HG03520 (cell line): Measurements from ENCODE around the gene CIB4.
"Not testable (repeated sequence)": the region's sequence is repeated elsewhere in the genome, so short reads cannot be mapped to it uniquely, and the experiment has no call there.

ENCODE experiments used
- ATAC-seq: cut with Tn5 transposase; IDR thresholded peaks from one replicate; pipeline ENCODE4 v1.9.1; 2021; ENCODE audit warnings: mild to moderate bottlenecking, moderate library complexity; ENCODE audit not compliant: unreplicated experiment

The CIB4 gene

DNA sequence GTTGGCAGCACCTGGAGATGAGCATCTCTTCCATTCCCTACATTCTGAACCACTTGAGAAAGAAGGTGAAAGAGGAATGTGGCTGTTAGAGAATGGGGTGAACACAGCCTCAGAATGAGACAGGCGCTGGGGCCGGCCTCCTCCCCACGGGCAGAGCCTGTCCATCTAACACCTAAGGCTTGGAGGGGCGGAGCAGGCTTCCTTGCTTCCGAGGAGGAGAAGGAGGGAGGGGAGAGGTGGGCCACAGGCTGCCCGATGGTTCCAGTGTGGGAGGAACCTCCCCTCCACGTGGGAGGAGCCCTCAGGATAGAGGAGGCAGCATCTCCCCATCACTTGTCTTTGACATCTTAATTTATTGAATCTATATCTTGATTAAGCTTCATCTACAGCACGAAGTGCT, 68.6 kb downstream of the CIB4 start:
- ATAC-seq: no peak

DNA sequence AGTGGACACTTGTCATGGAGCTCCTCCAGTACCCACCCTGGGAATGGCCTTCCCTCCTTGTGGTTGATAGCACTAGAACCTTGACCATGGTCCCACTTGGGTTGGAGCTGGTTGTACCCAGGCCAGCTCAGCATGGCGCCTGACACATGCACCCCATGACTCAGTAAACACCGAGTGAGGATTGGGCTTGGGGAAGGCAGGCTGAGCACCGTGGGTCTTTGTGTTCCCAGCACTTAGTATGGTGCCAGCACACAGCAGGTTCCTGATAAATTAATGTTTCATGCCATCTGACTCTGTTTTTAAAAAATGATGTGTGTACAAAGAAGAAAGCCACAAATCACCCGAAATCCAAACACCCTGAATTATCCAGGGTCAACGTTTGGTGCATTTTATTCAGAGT, 69.8 kb downstream of the CIB4 start:
- no peak for ATAC-seq

DNA sequence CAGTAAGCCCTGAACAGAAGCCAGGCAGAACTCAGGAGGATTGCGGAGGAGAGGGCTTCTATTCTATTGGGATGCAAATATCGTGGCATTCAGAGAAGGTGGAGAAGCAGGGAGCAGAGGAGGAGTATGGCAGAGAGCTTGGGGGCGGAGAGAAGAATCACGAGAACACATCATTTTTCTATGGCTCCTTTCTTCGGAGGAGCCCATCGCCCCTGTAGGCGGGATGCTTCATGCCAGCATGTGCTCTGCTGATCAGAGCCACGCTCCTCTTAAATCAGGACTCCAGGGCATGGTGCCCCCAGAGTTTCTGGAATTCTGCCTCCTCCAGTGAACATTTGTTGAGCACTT, 71.1 kb downstream of the CIB4 start:
- no peak for ATAC-seq

DNA sequence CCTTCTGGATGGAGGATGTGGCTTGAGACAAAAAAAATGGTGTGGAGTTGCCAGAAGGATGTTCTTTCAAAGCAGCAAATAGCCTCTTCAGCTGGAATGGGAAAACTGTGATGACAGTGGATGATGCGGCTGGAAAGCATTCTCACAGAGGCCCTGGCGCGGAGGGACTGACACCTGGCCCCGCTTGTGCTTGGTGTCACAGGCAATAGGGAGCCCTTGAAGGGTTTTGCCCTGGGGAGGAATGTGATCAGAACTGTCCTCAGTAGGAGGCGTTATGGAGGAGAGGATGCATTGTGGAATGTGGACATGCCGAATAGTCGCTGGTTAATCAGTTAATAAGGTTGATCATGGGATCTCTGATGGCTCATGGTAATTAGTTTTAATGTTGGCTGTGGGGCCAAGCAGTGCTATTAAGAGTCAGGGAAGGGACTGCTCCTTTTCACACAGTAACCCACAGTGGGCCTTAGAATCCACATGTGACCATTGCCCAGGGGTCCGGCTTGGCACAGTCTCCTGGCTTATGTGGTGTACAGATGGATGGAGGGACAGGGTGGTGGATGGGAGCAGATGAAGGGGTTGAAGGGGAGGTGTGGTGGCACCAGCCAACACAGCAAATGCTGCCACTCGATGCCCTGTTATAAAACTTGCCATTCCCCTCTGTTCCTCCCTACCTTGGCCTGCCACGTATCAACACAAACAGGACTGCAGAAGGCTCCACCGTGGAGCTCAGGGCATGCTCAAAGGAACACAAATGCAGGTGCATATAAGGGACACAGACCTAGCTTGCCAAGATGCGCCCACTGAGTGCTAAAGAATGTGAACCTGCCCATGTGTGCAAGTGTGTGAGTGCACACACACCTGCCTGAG, 71.7 kb downstream of the CIB4 start:
- no peak for ATAC-seq

DNA sequence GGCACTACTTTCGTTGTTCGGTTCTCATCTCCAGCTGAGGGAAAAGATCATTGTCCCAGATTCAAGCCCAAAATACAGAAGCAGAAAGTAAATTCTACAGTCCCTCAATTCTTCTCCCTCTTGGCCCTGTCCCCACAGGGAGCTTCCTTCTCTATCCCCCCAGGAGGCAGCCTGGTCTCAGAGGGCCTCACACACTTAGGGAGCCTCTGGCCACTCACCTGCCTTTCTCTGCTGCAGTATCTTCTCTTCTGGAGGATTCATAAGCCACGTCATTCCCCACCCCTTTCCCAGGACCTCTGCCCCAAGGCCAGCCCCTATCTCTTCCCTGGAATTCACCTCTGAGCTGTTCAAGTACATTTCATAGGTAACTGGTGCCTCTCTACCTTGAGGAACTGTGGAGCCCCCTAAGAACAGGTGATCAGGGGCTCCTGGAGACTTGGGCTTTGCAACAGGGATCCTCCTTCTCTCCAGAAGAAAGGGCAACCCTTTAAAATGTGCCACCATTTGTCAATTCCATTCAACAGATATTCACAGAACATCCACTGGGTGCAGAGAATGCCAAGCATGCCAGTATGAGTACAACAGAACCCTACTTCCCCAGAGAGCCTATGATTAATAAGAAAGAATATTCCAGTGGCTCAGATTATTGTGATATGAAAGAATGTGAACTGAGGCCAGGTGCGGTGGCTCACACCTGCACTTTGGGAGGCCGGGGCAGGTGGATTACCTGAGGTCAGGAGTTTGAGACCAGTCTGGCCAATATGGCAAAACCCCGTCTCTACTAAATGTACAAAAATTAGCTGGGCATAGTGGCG, 72.9 kb downstream of the CIB4 start:
- no peak for ATAC-seq

DNA sequence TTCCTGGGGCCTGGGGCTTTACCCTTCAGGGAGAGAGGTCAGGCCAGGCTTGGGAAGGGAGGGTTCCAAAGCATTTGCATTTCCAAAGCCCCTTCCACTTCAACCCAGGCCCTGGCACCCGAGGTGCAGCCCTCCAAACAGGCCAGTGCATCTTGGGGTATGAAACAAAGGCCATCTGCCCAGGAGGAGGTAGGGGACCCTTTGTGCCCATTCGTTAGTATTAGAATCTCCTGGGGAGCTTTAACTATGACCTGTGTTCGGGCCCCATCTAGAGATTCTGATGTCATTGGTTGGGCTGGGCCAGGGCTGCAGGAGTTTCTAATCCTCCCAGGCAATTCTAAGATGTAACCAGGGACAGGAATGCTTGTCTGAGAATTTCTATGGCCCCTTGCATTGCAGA, 73.6 kb downstream of the CIB4 start:
- ATAC-seq: no peak

DNA sequence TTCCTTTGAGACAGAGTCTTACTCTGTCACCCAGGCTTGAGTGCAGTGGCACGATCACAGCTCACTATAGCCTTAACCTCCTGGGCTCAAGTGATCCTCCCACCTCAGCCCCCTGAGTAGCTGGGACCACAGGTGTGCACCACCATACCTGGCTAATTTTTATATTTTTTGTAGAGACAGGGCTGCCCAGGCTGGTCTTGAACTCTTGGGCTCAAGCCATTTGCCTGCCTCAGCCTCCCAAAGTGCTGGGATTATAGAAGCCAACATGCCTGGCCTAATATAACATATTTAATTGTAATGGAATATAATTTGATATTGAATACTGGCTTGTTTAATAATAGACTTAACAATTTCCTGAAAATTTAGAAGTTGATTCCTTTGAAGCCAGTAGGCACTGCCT, 74.4 kb downstream of the CIB4 start:
- ATAC-seq: not testable (repeated sequence)

DNA sequence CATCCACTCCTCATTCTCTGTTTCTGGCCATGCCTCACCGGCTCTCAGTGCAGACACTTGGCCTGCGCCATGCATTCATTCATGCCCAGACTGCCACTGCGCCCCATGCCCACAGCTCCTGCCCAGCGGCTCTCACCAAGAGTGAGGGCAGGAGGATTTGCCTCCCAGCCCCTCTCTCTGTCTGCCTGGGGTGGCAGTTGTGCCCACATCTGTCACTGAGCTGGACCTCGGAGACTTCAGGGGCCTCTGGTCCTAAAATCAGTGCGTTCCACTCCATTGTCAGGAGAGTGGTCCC, 75.1 kb downstream of the CIB4 start:
- no peak for ATAC-seq

DNA sequence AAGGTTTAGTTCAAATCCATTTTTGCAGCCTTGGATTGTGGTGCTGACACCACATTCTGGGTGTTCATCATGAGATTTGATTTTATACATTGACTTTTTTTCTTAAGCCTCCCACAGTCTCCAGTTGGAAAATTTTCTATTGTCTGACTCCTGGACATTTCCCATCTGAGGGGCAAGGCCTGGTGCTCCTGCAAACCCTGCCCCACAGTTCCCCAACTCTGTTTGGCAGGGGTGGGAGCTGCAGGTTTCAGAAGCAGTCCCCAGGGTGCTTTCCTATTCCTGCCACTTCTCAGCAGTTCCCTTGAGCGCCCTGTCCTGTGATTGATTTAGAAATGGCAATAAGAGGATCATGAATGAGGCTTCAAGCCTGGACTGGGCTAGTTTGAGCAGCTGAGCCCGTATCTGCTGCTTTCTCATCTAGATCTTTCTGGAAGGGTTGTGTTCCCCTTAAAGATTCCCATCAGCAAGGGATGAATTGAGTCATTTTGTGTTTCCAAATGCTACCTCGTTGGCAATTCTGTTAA, 77.0 kb downstream of the CIB4 start:
- no peak for ATAC-seq

DNA sequence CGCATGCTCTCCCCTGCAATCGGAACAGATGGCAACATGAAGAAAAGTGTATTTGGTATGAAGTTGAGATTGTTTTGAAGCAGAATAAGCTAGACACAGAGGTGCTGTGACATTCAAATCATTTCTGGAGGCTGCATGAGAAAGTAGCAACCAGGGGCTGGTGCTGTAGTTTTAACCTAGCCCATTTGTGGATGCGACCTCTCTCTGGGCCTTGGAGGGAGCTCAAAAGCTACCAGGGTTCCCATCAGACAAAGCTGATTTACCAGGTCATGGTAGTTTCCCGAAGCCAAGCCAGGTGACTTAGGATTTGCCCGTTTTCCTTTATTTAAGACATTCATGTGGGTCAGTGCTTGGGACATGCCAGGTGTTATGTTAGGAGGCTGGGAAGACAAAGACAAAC, 77.5 kb downstream of the CIB4 start:
- no peak for ATAC-seq

DNA sequence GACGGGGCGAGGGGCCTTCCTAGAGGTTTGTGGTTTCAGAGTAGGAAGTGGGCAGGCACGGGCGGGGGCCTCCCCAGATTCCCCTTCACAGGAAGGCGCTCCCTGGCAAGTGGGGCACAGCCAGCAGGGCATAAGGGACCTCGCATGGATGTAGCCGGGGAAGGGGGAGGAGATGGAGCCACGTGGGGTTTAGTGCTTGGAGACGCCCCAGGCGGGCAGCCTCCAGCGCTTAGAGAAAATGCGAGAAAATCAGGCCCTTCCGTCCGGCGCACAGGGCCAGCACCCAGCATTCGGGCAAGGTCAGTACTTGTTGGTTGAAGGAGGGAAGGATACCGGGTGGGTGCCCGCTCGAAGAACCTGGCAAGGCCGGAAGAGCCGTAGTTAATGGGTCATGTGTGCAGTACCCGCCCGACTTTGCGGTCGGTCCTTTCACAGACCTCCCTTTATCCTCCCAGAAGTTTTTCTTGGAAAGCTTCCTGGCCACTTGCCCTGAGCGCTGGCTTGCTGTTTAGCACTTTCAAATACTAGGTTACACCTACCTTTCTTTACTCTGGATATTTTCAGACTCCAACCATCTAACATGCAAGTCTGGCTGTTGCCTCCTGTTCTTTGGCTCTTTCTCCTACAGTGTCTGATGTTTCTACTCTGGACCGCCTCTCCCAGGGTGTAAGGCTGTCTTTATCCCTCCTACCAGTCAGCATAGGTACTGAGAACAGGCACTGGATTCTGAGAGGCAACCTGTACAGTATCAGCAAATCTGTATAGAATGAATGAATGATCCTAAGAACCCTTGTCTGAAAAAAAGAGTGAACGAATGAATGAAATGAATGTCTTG, 78.1 kb downstream of the CIB4 start:
- ATAC-seq: no peak

DNA sequence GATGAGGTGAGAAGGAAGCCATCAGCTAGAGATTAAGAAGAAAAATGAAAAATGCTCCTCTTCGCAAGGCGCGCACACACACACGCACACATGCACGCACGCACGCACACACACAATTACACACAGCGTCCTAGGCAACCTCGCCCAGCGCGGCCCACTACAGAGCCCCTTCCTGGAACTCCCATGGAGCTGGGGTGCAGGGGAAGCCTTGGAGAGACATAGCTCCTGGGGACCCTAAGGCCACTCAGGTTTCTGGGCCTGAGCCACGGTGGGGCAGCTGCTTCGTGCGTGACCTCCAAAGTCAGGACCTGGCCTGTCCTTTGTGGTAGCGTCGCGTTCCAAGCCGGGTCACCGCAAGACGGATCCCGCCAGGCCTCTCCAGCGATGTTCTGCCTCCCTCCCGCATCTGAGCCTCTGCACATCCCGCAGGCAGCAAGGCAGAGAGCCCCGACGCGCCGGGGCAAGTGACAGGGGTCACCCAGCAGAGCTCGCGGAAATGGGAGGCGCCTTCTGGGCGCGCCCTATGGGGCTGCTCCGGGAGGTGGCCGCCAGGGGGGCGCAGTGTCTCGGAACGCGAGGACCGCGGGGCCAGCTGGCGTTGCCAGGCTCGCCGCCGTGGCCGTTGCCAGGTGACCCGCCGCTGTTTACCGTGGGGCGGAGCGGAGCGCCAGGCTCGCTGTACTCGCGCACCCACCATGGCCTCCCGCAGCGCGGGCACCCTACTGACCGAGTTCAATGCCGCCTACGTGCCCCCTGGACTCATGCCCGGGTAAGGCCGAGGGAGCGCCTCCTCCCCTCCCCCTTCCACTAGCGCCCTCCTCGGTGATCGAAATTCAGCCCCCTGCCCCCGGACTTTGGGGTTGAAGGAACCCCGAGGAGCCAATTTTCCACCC, 79.0 kb downstream of the CIB4 start:
- no peak for ATAC-seq

DNA sequence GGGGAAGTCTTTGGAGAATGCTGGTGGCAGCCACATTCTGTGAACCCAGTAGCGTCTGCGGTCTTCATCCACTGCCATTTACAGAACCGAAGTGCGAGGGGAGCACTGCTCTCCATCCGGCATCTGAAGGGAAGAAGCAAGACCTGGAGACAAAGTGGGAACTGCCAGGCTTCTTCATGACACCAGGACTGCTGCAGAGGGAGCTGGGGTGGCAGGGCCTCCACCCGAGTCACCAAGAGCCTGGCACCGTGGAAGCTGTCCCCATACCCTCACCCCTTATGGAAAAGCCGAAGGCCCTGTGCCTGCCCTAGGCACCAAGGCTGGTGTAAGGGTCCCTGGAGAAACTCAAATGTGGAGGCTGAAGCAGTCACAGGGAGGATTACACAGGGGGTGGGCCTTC, 79.8 kb downstream of the CIB4 start:
- ATAC-seq: no peak

DNA sequence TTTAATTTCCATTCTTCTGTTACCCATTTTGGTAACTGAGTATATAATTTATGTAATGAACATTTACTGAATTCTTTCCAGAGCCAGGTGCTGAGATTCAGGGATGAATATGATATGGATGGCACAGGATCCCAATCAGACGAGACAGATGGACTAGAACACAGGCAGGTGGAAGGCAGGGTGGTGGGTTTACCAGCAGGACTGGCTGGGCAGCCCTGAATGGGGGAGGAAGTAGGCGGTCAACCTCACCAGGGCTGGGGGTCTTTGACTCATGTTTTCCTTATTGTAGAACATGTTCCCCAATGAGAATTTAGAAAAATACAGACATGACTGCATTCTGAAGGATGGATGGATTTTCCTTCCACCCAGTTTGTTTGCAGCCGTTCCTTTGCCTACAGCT, 80.3 kb downstream of the CIB4 start:
- ATAC-seq: no peak

DNA sequence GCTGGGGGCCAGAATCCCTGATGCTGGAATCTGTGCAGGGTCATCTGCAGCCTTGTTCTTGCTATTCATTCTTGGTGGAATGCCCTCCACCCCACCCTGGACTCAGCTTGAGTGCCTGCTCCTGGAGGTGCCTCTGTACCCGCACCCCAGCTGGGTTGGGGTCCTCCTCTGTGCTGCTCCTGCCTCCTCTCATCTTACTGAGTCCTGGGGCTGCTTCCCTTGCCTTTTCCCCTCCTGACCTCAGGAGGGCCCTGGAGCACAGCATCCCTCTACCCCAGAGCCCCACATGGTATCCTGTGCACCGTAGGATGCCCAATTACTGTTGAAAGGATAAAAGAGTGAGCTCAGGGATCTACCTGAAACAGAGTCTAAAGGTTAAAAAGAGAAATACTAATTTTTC, 81.6 kb downstream of the CIB4 start:
- ATAC-seq: no peak

DNA sequence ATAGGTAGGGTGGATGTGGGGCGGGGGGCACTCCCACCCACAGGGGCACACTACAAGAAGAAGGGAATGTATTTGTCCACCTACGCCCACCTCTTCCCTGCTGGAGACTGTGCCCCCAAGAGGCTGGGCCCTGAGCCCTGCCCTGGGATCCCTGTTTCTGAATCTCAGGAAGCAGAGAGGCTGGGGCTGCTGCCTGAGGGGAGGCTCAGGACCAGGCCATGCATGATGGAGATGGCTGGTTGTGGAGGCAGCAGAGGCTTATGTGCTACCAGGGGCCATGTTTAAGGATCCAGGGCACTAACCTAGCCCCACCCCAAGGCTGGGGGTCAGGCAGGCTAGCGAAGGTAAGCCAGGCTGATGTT, 82.1 kb downstream of the CIB4 start:
- ATAC-seq: no peak

DNA sequence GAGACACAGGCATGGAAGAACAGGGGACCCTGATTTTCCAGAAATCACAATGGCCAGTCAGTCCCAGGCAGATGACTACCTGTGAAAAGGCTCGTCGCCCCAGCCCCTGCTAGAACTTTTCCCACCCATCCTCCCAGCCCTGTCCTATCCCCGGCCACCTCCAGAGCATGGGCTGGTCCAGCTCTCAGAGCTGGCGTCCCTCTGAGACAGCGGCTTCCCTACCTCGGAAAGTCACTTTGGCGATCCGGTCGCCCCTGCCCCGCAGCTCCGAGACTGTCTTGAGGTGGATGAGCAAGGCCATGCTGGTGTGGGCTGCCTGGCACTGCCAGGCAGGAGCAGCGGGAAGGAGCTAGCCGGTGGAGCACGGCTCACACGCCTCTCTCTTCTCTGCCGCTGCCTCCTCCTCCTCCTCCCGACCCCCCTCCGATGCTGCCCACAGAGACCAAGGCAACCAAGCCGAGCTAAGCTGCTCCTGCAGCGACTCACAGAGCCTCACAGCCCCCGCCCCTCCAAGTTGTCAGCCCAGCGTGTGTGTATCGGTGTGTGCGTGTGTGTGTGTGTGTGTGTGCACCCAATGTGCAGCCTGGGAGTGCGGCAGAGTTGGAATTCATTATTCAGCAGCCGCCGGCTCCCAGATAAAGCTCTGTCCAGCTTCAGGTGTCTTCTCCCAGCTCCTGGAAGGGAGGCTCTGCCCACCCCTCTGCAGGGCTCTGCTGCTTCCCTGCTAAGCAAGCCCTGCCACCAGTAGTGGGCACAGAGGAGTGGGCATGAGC, 82.7 kb downstream of the CIB4 start:
- no peak for ATAC-seq

DNA sequence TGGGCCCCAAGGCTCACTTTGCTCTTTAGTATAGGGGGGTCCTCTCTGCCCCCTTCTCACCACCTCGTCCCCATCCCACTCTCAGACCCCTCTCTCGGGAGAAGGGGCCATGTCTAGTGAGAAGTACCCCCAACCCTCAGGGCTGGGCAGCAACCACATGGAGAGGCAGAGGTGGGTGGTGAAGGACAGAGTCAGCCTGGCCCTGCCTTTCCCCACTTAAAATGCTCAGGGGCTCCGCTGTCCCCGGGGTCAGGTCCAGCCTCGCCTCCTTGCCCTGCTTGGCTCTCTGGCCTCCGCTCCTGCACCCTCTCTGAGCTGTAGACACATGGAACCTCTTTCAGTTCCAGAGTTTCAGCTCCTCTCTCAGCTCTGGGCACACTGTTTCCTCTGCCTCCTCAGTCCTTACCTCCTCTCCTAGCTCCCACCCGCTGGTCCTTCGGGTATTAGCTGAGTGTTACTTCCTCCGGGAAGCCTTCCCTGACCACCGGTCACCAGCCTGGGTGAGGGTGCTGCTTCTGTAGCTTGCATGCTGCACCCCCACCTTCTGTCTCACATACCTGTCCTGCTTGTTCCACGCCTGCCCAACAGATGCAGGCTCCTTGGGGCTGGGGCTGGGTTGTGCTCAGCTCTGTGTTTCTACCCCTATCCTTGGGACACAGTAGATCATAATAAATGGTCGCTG, 83.8 kb downstream of the CIB4 start:
- no peak for ATAC-seq
